ENCODE data around the gene PTDSS2.

The PTDSS2 gene

GRCh38 chr11:490186-490929 is 40.3 kb downstream of the PTDSS2 start:
- no peak for DNase-seq (ENCODE audit: low read depth)

- DNase-seq (ENCODE audit: low read depth): no peak
These were observed 40.8 kb downstream of the PTDSS2 start for GRCh38 chr11:490930-491260.

- DNase-seq (ENCODE audit: low read depth): no peak
These were observed 41.3 kb downstream of the PTDSS2 start for GRCh38 chr11:491358-491757.

- no peak for DNase-seq (ENCODE audit: low read depth)
These were observed 42.5 kb downstream of the PTDSS2 start for GRCh38 chr11:492427-493226.

- DNase-seq (ENCODE audit: low read depth): no peak
These were observed 44.9 kb downstream of the PTDSS2 start for GRCh38 chr11:494761-495536.

- no peak for DNase-seq (ENCODE audit: low read depth)
These were observed 45.5 kb downstream of the PTDSS2 start for GRCh38 chr11:495537-495931.

GRCh38 chr11:496834-497564 is 46.9 kb downstream of the PTDSS2 start:
- DNase-seq (ENCODE audit: low read depth): no peak

GRCh38 chr11:497565-498296 is 47.7 kb downstream of the PTDSS2 start:
- no peak for DNase-seq (ENCODE audit: low read depth)

- DNase-seq (ENCODE audit: low read depth): no peak
These were observed 48.5 kb downstream of the PTDSS2 start for GRCh38 chr11:498297-499181.

GRCh38 chr11:499201-500076 is 49.4 kb downstream of the PTDSS2 start:
- DNase-seq (ENCODE audit: low read depth): no peak

GRCh38 chr11:501001-501682 is 51.1 kb downstream of the PTDSS2 start:
- no peak for DNase-seq (ENCODE audit: low read depth)

GRCh38 chr11:501683-502287 is 51.7 kb downstream of the PTDSS2 start:
- no peak for DNase-seq (ENCODE audit: low read depth)

GRCh38 chr11:502288-503178 is 52.5 kb downstream of the PTDSS2 start:
- DNase-seq (ENCODE audit: low read depth): no peak

- DNase-seq (ENCODE audit: low read depth): no peak
These were observed 53.3 kb downstream of the PTDSS2 start for GRCh38 chr11:503179-503981.

GRCh38 chr11:504053-504993 is 54.2 kb downstream of the PTDSS2 start:
- no peak for DNase-seq (ENCODE audit: low read depth)

Measured in stimulated activated CD8-positive, alpha-beta memory T cell treated with anti-CD3 and anti-CD28 coated beads, Interleukin-4, amount 100 ng/mL, for 24 hours (primary cell).